HL-60 (cell line): ENCODE measurements around the gene ADCY5.

Source experiments
- DNase-seq, 2 experiments: peaks; one replicate each; pipeline ENCODE4 v3.0.0-alpha.2; 2010 to 2020; ENCODE audit warnings: low read depth in 1 of 2, low spot score in 1 of 2
- H3K27ac ChIP-seq: fragments of 250-450 bp; sonication (Bioruptor Pico); replicated peaks from 2 replicates; pipeline ENCODE4 v1.5.1; 2020; ENCODE audit warnings: mild to moderate bottlenecking, moderate library complexity
- H3K27me3 ChIP-seq: fragments of 250-450 bp; sonication (Bioruptor Pico); 2 replicates; pipeline ENCODE4 v1.5.1; 2021; ENCODE audit warnings: mild to moderate bottlenecking, moderate library complexity; ENCODE audit not compliant: insufficient read depth, poor library complexity, severe bottlenecking
- H3K4me3 ChIP-seq: replicated peaks from 2 replicates; pipeline ENCODE4 v1.5.1; 2011; ENCODE audit warnings: mild to moderate bottlenecking, control low read depth, low read length; ENCODE audit not compliant: insufficient read depth
- GABPA ChIP-seq: IDR thresholded peaks from 2 replicates; pipeline ENCODE4 v1.6.1; 2012; ENCODE audit warnings: low read depth
- POLR2AphosphoS5 ChIP-seq: IDR thresholded peaks from 2 replicates; pipeline ENCODE4 v1.6.1; 2012; ENCODE audit warnings: low read depth
- SPI1 ChIP-seq: IDR thresholded peaks from 2 replicates; pipeline ENCODE4 v1.6.1; 2012; ENCODE audit warnings: low read depth, mild to moderate bottlenecking, borderline replicate concordance
- TF ChIP-seq, protein P1 (sequence below): IDR thresholded peaks from 2 replicates; pipeline ENCODE4 v1.6.1; 2012; ENCODE audit warnings: low read depth; ENCODE audit not compliant: insufficient replicate concordance
- TF ChIP-seq, protein P2 (sequence below): IDR thresholded peaks from one replicate; pipeline ENCODE4 v1.5.1; 2011; ENCODE audit warnings: low read length, control low read depth, inconsistent platforms; ENCODE audit not compliant: insufficient read depth

Gene ADCY5

DNA sequence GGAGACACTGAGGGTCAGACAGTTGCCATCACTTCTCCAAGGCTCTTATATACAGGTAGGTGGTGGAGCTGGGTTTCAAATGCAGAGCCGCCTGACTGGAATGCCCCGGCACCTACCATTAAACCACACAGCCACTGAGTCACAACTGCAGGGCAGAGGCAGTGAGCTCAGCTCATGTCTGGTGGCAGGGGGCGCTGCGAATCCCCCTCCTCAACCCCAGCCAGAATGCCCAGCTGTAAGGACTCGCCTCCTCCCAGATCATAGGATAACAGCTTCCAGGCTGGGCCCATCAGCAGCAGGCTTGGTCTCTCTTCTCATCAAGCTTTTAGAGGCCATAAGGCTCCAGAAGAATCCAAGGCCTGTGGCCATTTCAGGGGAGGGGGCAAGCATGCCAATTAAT lies 26.4 kb downstream of the ADCY5 start:
- DNase-seq: no peak
- TF ChIP-seq, protein P1, sequence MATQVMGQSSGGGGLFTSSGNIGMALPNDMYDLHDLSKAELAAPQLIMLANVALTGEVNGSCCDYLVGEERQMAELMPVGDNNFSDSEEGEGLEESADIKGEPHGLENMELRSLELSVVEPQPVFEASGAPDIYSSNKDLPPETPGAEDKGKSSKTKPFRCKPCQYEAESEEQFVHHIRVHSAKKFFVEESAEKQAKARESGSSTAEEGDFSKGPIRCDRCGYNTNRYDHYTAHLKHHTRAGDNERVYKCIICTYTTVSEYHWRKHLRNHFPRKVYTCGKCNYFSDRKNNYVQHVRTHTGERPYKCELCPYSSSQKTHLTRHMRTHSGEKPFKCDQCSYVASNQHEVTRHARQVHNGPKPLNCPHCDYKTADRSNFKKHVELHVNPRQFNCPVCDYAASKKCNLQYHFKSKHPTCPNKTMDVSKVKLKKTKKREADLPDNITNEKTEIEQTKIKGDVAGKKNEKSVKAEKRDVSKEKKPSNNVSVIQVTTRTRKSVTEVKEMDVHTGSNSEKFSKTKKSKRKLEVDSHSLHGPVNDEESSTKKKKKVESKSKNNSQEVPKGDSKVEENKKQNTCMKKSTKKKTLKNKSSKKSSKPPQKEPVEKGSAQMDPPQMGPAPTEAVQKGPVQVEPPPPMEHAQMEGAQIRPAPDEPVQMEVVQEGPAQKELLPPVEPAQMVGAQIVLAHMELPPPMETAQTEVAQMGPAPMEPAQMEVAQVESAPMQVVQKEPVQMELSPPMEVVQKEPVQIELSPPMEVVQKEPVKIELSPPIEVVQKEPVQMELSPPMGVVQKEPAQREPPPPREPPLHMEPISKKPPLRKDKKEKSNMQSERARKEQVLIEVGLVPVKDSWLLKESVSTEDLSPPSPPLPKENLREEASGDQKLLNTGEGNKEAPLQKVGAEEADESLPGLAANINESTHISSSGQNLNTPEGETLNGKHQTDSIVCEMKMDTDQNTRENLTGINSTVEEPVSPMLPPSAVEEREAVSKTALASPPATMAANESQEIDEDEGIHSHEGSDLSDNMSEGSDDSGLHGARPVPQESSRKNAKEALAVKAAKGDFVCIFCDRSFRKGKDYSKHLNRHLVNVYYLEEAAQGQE: no peak
- TF ChIP-seq, protein P2, sequence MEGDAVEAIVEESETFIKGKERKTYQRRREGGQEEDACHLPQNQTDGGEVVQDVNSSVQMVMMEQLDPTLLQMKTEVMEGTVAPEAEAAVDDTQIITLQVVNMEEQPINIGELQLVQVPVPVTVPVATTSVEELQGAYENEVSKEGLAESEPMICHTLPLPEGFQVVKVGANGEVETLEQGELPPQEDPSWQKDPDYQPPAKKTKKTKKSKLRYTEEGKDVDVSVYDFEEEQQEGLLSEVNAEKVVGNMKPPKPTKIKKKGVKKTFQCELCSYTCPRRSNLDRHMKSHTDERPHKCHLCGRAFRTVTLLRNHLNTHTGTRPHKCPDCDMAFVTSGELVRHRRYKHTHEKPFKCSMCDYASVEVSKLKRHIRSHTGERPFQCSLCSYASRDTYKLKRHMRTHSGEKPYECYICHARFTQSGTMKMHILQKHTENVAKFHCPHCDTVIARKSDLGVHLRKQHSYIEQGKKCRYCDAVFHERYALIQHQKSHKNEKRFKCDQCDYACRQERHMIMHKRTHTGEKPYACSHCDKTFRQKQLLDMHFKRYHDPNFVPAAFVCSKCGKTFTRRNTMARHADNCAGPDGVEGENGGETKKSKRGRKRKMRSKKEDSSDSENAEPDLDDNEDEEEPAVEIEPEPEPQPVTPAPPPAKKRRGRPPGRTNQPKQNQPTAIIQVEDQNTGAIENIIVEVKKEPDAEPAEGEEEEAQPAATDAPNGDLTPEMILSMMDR: no peak
- TF ChIP-seq SPI1: no peak
- no peak for TF ChIP-seq GABPA
- TF ChIP-seq POLR2AphosphoS5: no peak
- H3K27ac ChIP-seq: no peak overlapping the region
- no peak overlapping the region for H3K4me3 ChIP-seq
- H3K27me3 ChIP-seq: peaks cover 7% of the 10 kb centered on the region

DNA sequence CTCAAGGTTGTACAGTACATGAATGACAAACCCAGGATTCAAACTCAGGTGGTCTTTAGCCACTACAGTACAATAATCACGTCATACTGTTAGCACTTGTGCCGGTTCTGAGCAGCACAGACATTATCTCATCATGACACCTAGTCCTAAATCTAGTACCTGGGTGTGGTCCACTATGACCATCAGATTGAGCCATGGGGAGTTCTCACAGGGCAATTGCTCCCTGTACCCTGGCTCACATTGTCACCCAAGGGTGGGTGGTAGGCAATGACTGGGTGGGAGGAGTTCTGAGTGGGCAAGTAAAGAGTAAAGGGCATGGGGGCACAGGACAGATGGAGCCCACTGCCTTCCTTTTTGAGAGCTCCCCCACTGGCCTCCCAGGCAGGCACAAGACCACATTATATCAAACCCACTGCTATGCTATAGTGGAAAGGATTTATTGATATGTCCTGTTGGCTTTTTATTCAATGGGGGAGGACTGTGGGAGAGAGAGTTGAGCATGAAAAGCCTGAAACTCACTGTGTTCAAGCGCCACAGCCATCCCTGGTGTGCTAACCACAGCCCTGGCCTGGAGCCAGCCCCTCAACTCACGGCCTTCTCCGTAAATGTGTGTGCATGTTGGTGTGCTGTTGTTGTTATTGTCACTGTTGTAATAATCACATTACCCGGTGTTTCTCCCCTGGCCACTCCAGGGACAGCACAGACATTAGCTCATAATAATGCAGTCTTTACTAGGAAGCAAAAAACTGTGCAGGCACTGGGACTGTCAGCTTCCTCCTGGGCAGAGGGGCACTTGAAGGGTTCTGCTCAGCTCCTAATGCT lies 27.3 kb downstream of the ADCY5 start:
- TF ChIP-seq, protein P1: no peak
- no peak for TF ChIP-seq GABPA
- TF ChIP-seq, protein P2: no peak
- TF ChIP-seq SPI1: no peak
- TF ChIP-seq POLR2AphosphoS5: no peak
- Histone ChIP-seq H3K4me3 (no peak overlapping the region), H3K27me3 (peaks cover 7% of the 10 kb centered on the region), H3K27ac (no peak overlapping the region)
- DNase-seq: no peak

DNA sequence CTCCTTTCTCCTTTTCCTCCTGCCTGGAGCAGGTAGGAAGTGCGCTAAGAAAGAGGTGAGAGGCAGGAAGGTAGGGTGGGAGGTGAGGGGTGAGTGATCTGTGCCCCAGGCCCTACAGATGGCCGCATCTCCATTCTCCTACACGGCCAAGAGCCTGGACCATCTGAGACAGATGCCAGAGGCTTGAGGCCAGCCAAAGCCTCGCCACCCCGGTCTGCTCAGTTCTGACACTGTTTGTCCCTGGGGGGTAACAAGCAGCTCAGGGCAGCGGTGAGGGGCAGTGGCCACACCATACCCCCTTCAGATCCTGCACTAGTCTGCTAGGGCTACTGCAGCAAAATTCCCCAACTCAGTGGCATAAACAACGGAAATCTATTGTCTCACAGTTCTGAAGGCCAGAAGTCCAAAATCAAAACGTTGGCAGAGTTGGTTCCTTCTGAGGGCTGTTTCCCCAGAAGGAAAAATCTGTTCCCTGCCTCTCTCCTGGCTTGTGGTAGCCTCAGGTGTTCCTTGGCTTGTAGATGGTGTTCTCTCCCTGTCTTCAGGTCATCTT lies 28.4 kb downstream of the ADCY5 start:
- no peak for DNase-seq
- no peak overlapping the region for H3K27ac ChIP-seq
- TF ChIP-seq, protein P1: no peak
- TF ChIP-seq POLR2AphosphoS5 (no peak), GABPA (no peak), SPI1 (no peak)
- TF ChIP-seq, protein P2: no peak
- H3K27me3 ChIP-seq: peaks cover 7% of the 10 kb centered on the region
- H3K4me3 ChIP-seq: no peak overlapping the region
